GM18873 (cell line): ENCODE measurements around the gene DIPK1C.

Experiments
- ATAC-seq: cut with Tn5 transposase; IDR thresholded peaks from one replicate; pipeline ENCODE4 v1.9.1; 2021; ENCODE audit warnings: mild to moderate bottlenecking, moderate library complexity, moderate number of reproducible peaks; ENCODE audit not compliant: unreplicated experiment, low FRiP score

DIPK1C gene

GRCh38 chr18:74454279-74454751 lies 2.8 kb downstream of the DIPK1C start:
- no peak for ATAC-seq

- no peak for ATAC-seq
Observed at GRCh38 chr18:74453642-74454198, 3.4 kb downstream of the DIPK1C start.

GRCh38 chr18:74453016-74453566 lies 4.0 kb downstream of the DIPK1C start:
- no peak for ATAC-seq

- no peak for ATAC-seq
Observed at GRCh38 chr18:74451148-74451547, 6.0 kb downstream of the DIPK1C start.

- no peak for ATAC-seq
Observed at GRCh38 chr18:74450626-74451025, 6.5 kb downstream of the DIPK1C start.

- no peak for ATAC-seq
Observed at GRCh38 chr18:74447404-74448152, 9.5 kb downstream of the DIPK1C start.

- ATAC-seq, result no peak
Observed at GRCh38 chr18:74446631-74447403, 10.3 kb downstream of the DIPK1C start.

- ATAC-seq, result no peak
Observed at GRCh38 chr18:74446178-74446577, 10.9 kb downstream of the DIPK1C start.

GRCh38 chr18:74445585-74445984 lies 11.5 kb downstream of the DIPK1C start:
- ATAC-seq, result no peak

GRCh38 chr18:74444104-74444503 lies 13.0 kb downstream of the DIPK1C start:
- ATAC-seq, result no peak

- ATAC-seq, result no peak
Observed at GRCh38 chr18:74440808-74441427, 16.2 kb downstream of the DIPK1C start.

- ATAC-seq, result no peak
Observed at GRCh38 chr18:74438091-74438490, 19.0 kb downstream of the DIPK1C start.

GRCh38 chr18:74436158-74436769 lies 20.8 kb downstream of the DIPK1C start:
- no peak for ATAC-seq

- no peak for ATAC-seq
Observed at GRCh38 chr18:74435740-74436139, 21.4 kb downstream of the DIPK1C start.

GRCh38 chr18:74434466-74434865 lies 22.6 kb downstream of the DIPK1C start:
- ATAC-seq, result no peak

- no peak for ATAC-seq
Observed at GRCh38 chr18:74430806-74431571, 26.1 kb downstream of the DIPK1C start.

GRCh38 chr18:74430231-74430630 lies 26.9 kb downstream of the DIPK1C start:
- no peak for ATAC-seq

- no peak for ATAC-seq
Observed at GRCh38 chr18:74429096-74429495, 28.0 kb downstream of the DIPK1C start.

- no peak for ATAC-seq
Observed at GRCh38 chr18:74427442-74428112, 29.5 kb downstream of the DIPK1C start.
